DOHH2 (cell line): ENCODE data around the gene TMEM14B.

ENCODE experiments used
- CTCF ChIP-seq: fragments of 200-600 bp; sonication (generic); IDR thresholded peaks from one replicate; pipeline ENCODE4 v1.5.1; 2014; ENCODE audit warnings: antibody characterized with exemption, mild to moderate bottlenecking, low read depth, low read length; ENCODE audit not compliant: poor library complexity, severe bottlenecking
- EZH2phosphoT487 ChIP-seq: fragments of 200-600 bp; sonication (generic); IDR thresholded peaks from 2 replicates; pipeline ENCODE4 v1.6.1; 2017; ENCODE audit warnings: borderline replicate concordance, mild to moderate bottlenecking, antibody characterized with exemption, low read length, moderate library complexity, mixed read lengths

GRCh38 chr6:10769419-10769818 is 21.8 kb downstream of the TMEM14B start:
- TF ChIP-seq CTCF (no peak), EZH2phosphoT487 (no peak)
